Osteoblast (primary cell): ENCODE measurements around the gene PPT1. TPM values are rescaled to one million over a fixed set of nuclear protein-coding genes. Genes with fewer than 3 reads are reported as not detected.

Experiments used
- DNase-seq: peaks from one replicate; pipeline ENCODE4 v3.0.0; 2011; ENCODE audit warnings: low spot score, mixed read lengths; ENCODE audit not compliant: insufficient read length; ENCODE audit errors: missing footprints
- H2AFZ ChIP-seq: 2 replicates; pipeline ENCODE4 v1.6.0; 2011; ENCODE audit warnings: mild to moderate bottlenecking, low read length
- H3K27ac ChIP-seq: 2 replicates; pipeline ENCODE4 v1.5.1; 2011; ENCODE audit warnings: mild to moderate bottlenecking, low read depth, low read length, moderate library complexity
- H3K27me3 ChIP-seq: 2 replicates; pipeline ENCODE4 v1.6.0; 2012; ENCODE audit warnings: mild to moderate bottlenecking, control low read depth, inconsistent platforms, low read length, moderate library complexity; ENCODE audit not compliant: insufficient read depth
- H3K36me3 ChIP-seq: 2 replicates; pipeline ENCODE4 v1.5.1; 2011; ENCODE audit warnings: mild to moderate bottlenecking, low read length, control low read depth, moderate library complexity; ENCODE audit not compliant: insufficient read depth
- H3K4me1 ChIP-seq: 2 replicates; pipeline ENCODE4 v1.5.1; 2011; ENCODE audit warnings: mild to moderate bottlenecking, low read length, control low read depth, moderate library complexity; ENCODE audit not compliant: insufficient read depth
- H3K4me2 ChIP-seq: 2 replicates; pipeline ENCODE4 v1.6.0; 2011; ENCODE audit warnings: mild to moderate bottlenecking, low read length; ENCODE audit not compliant: insufficient read depth
- H3K4me3 ChIP-seq: fragments of 200-600 bp; sonication (generic); 3 replicates; pipeline ENCODE4 v1.5.1; 2012; ENCODE audit warnings: mild to moderate bottlenecking, low read length, inconsistent platforms; ENCODE audit not compliant: insufficient read depth
- H3K79me2 ChIP-seq: 2 replicates; pipeline ENCODE4 v1.6.0; 2012; ENCODE audit warnings: mild to moderate bottlenecking, low read length, control low read depth, inconsistent platforms; ENCODE audit not compliant: insufficient read depth
- H3K9me3 ChIP-seq: 2 replicates; pipeline ENCODE4 v1.5.1; 2011; ENCODE audit warnings: low read depth, low read length, control low read depth
- H4K20me1 ChIP-seq: 2 replicates; pipeline ENCODE4 v1.6.0; 2012; ENCODE audit warnings: mild to moderate bottlenecking, low read length, control low read depth; ENCODE audit not compliant: insufficient read depth
- CTCF ChIP-seq: IDR thresholded peaks from 2 replicates; pipeline ENCODE4 v1.5.1; 2011; ENCODE audit warnings: mild to moderate bottlenecking, low read depth, low read length, moderate library complexity; ENCODE audit errors: extremely low read depth
- total RNA-seq: library from RNA; depleted of rRNA; stranded (reverse); fragments of >200 nt; gene quantifications from 2 replicates; pipeline ENCODE4 v1.2.3, GENCODE V29; 2012

The PPT1 gene
- total RNA-seq, 1 donor, result 40.9 TPM

- no peak overlapping the region for H3K27ac ChIP-seq
- peaks cover 67% of the 10 kb centered on the region for H3K36me3 ChIP-seq
- H2AFZ ChIP-seq, result no peak overlapping the region
- no peak for TF ChIP-seq CTCF
- no peaks in the 10 kb centered on the region for H3K9me3 ChIP-seq
- no peaks in the 10 kb centered on the region for H3K79me2 ChIP-seq
- DNase-seq, result no peak
- no peak overlapping the region for H3K4me2 ChIP-seq
- no peaks in the 10 kb centered on the region for H3K27me3 ChIP-seq
- no peak overlapping the region for H3K4me3 ChIP-seq
- peaks cover 8% of the 10 kb centered on the region for H4K20me1 ChIP-seq
- H3K4me1 ChIP-seq, result peaks cover 16% of the 10 kb centered on the region
Measured at GRCh38 chr1:40075266-40075665, 21.8 kb downstream of the PPT1 start.

GRCh38 chr1:40073062-40073461 is 24.0 kb downstream of the PPT1 start:
- peaks cover 16% of the 10 kb centered on the region for H3K4me1 ChIP-seq
- H3K27me3 ChIP-seq, result no peaks in the 10 kb centered on the region
- no peaks in the 10 kb centered on the region for H3K9me3 ChIP-seq
- peaks cover 8% of the 10 kb centered on the region for H4K20me1 ChIP-seq
- no peak overlapping the region for H3K4me2 ChIP-seq
- H3K4me3 ChIP-seq, result no peak overlapping the region
- H3K79me2 ChIP-seq, result peaks cover 2% of the 10 kb centered on the region
- TF ChIP-seq CTCF, result no peak
- no peak overlapping the region for H3K27ac ChIP-seq
- DNase-seq, result no peak
- H2AFZ ChIP-seq, result no peak overlapping the region
- peaks cover 75% of the 10 kb centered on the region for H3K36me3 ChIP-seq

- no peak overlapping the region for H3K4me2 ChIP-seq
- H4K20me1 ChIP-seq, result peaks cover 10% of the 10 kb centered on the region
- peaks cover 77% of the 10 kb centered on the region for H3K36me3 ChIP-seq
- H3K4me1 ChIP-seq, result peaks cover 9% of the 10 kb centered on the region
- peaks cover 3% of the 10 kb centered on the region for H3K79me2 ChIP-seq
- H3K9me3 ChIP-seq, result no peaks in the 10 kb centered on the region
- TF ChIP-seq CTCF, result no peak
- no peak for DNase-seq
- no peak overlapping the region for H3K4me3 ChIP-seq
- H3K27ac ChIP-seq, result no peak overlapping the region
- H2AFZ ChIP-seq, result no peak overlapping the region
- no peaks in the 10 kb centered on the region for H3K27me3 ChIP-seq
Measured at GRCh38 chr1:40072142-40072541, 24.9 kb downstream of the PPT1 start.

- Histone ChIP-seq H3K4me2 (no peak overlapping the region), H3K4me3 (no peak overlapping the region), H3K4me1 (no peaks in the 10 kb centered on the region), H3K27me3 (no peaks in the 10 kb centered on the region), H3K9me3 (no peaks in the 10 kb centered on the region), H3K27ac (no peak overlapping the region), H4K20me1 (peaks cover 10% of the 10 kb centered on the region), H3K79me2 (peaks cover 29% of the 10 kb centered on the region), H3K36me3 (peaks cover 90% of the 10 kb centered on the region), H2AFZ (no peak overlapping the region)
- DNase-seq, result no peak
- no peak for TF ChIP-seq CTCF
Measured at GRCh38 chr1:40067851-40068250, 29.2 kb downstream of the PPT1 start.
